Measurements from ENCODE around the gene RPL28.

DNA sequence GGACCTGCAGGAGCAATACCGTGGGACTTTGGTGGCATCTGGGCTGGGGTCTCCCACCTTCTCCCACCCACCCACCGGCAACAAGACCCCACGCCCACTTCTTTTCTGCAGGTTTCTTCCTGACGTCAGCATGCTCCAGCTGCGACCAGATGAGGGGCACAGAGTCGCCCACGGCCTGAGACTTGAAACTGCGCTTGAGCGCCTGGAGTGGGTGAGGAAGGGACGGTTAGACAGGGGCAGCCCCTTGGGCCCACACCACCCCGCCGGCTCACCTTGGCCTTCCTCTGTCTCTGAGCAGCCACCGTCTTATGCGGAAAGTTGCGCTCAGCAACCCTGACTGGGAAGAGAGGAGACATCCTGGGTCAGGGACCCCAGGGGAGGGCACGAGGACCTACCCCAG, 24.8 kb upstream of the RPL28 start:
- TF ChIP-seq POLR2A (IDR thresholded peaks at IDR 0.05), result no peak
- TF ChIP-seq, protein P1, sequence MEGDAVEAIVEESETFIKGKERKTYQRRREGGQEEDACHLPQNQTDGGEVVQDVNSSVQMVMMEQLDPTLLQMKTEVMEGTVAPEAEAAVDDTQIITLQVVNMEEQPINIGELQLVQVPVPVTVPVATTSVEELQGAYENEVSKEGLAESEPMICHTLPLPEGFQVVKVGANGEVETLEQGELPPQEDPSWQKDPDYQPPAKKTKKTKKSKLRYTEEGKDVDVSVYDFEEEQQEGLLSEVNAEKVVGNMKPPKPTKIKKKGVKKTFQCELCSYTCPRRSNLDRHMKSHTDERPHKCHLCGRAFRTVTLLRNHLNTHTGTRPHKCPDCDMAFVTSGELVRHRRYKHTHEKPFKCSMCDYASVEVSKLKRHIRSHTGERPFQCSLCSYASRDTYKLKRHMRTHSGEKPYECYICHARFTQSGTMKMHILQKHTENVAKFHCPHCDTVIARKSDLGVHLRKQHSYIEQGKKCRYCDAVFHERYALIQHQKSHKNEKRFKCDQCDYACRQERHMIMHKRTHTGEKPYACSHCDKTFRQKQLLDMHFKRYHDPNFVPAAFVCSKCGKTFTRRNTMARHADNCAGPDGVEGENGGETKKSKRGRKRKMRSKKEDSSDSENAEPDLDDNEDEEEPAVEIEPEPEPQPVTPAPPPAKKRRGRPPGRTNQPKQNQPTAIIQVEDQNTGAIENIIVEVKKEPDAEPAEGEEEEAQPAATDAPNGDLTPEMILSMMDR (IDR thresholded peaks at IDR 0.05), result no peak
